Cardiac muscle cell (in vitro differentiated cells and primary cell): ENCODE results near the gene SLC16A12. TPM values are rescaled to one million over a fixed set of nuclear protein-coding genes. Genes with fewer than 3 reads are reported as not detected.

Experiments
- DNase-seq, 2 donors: peaks; one replicate each; pipeline versions ENCODE4 v3.0.0 to v3.0.0-alpha.2; 2010 to 2017; ENCODE audit warnings: low read depth in 1 of 2, low spot score in 1 of 2
- H3K27ac ChIP-seq: fragments of 200-600 bp; sonication (generic); 2 replicates; pipeline ENCODE4 v1.5.1; 2016
- H3K27me3 ChIP-seq: fragments of 200-600 bp; sonication (generic); 2 replicates; pipeline ENCODE4 v1.6.0; 2016; ENCODE audit warnings: control low read depth
- H3K36me3 ChIP-seq: fragments of 200-600 bp; sonication (generic); 2 replicates; pipeline ENCODE4 v1.5.1; 2016; ENCODE audit warnings: control low read depth
- H3K4me1 ChIP-seq: fragments of 200-600 bp; sonication (generic); 2 replicates; pipeline ENCODE4 v1.8.1; 2017; ENCODE audit warnings: low read depth, mild to moderate bottlenecking, mixed run types
- H3K4me3 ChIP-seq: fragments of 200-600 bp; sonication (generic); 2 replicates; pipeline ENCODE4 v1.5.1; 2016; ENCODE audit warnings: mild to moderate bottlenecking
- H3K9me3 ChIP-seq: fragments of 200-600 bp; sonication (generic); 2 replicates; pipeline ENCODE4 v1.5.1; 2017; ENCODE audit warnings: low read depth, mild to moderate bottlenecking, control low read depth
- polyA plus RNA-seq: library from polyadenylated mRNA; unstranded; fragments of >200 nt; fragmentation: Nextera tagmentation; extraction: Ambion mirVana; gene quantifications from 2 replicates; pipeline ENCODE4 v1.2.1, GENCODE V29; 2016
- total RNA-seq: library from RNA; depleted of rRNA; stranded (reverse); fragments of >200 nt; gene quantifications from 2 replicates; pipeline ENCODE4 v1.2.3, GENCODE V29; 2016
- TF ChIP-seq, protein P1 (sequence below): IDR thresholded peaks from 2 replicates; pipeline ENCODE4 v1.5.1; 2012; ENCODE audit warnings: low read depth, mild to moderate bottlenecking, low read length

SLC16A12 gene
- total and polyA plus RNA-seq, 2 experiments from 2014 or later, result 7.6 to 8.1 TPM

DNA sequence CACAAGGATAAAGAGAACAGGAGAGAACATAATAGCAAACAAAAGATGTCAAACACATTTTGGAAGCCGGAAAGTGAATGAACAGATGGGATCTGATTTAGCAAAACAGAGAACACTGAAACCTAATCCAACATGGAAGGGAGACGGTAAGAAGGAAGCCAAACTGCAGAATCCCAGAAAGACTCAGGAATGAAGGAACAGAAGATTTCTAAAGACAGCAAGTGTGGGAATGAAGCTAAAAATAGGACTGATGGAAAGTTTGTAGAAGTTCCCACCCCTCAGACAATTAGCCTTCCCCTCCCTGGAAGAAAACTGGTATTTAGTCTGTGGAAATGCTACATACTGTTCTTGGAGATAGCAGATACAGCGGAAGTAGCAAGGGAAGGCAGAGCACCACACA, 40.8 kb downstream of the SLC16A12 start:
- Histone ChIP-seq H3K27me3 (no peaks in the 10 kb centered on the region), H3K4me3 (no peak overlapping the region), H3K27ac (peak overlapping the region; percentile 87), H3K36me3 (no peaks in the 10 kb centered on the region), H3K4me1 (peaks cover 9% of the 10 kb centered on the region), H3K9me3 (no peaks in the 10 kb centered on the region)
- TF ChIP-seq, protein P1, sequence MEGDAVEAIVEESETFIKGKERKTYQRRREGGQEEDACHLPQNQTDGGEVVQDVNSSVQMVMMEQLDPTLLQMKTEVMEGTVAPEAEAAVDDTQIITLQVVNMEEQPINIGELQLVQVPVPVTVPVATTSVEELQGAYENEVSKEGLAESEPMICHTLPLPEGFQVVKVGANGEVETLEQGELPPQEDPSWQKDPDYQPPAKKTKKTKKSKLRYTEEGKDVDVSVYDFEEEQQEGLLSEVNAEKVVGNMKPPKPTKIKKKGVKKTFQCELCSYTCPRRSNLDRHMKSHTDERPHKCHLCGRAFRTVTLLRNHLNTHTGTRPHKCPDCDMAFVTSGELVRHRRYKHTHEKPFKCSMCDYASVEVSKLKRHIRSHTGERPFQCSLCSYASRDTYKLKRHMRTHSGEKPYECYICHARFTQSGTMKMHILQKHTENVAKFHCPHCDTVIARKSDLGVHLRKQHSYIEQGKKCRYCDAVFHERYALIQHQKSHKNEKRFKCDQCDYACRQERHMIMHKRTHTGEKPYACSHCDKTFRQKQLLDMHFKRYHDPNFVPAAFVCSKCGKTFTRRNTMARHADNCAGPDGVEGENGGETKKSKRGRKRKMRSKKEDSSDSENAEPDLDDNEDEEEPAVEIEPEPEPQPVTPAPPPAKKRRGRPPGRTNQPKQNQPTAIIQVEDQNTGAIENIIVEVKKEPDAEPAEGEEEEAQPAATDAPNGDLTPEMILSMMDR, result no peak
- peak in 1 of 2 donors; percentile 70 for DNase-seq

DNA sequence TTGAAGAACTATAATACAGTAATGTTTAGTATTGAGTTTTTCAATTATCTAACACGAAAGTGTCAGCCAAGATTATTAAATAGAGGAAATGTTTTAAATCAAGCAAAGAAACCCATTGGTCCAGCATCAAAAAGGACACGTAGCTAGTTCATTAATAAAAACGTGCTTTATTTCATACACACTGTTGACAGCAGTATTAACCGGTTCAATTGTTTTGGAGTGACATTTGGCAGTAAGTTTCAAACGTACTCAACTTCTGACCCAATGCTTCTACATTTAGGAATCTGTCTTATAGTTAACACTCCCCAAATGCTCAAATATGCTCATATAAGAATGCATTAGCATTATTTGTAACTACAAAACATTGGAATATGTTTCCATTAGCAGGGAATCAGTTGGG, 41.3 kb downstream of the SLC16A12 start:
- Histone ChIP-seq H3K27me3 (no peaks in the 10 kb centered on the region), H3K9me3 (no peaks in the 10 kb centered on the region), H3K36me3 (no peaks in the 10 kb centered on the region), H3K4me1 (peaks cover 9% of the 10 kb centered on the region), H3K27ac (peak overlapping the region; percentile 87), H3K4me3 (no peak overlapping the region)
- TF ChIP-seq, protein P1, result no peak
- no peak for DNase-seq

DNA sequence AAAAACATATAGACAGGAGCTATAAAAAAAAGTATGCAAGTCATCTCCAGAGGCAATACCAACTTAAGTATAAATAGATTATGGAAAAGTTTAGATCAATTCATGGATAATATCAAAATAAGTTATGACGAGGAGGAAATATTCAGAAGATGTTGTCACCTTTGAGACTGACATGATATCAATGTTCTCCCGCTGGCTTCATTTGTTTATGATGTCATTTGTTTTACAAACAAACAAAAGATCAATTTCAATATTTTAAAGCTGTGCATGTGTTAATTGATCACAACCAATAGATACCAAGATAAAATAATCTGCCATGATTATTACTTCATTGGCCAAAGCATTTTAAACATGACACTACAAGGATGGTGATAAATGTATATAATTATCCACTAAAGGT, 43.5 kb downstream of the SLC16A12 start:
- H3K27me3 ChIP-seq, result no peaks in the 10 kb centered on the region
- H3K36me3 ChIP-seq, result no peaks in the 10 kb centered on the region
- no peak overlapping the region for H3K4me3 ChIP-seq
- no peaks in the 10 kb centered on the region for H3K9me3 ChIP-seq
- H3K4me1 ChIP-seq, result peaks cover 9% of the 10 kb centered on the region
- no peak for DNase-seq
- H3K27ac ChIP-seq, result no peak overlapping the region
- TF ChIP-seq, protein P1, result no peak

DNA sequence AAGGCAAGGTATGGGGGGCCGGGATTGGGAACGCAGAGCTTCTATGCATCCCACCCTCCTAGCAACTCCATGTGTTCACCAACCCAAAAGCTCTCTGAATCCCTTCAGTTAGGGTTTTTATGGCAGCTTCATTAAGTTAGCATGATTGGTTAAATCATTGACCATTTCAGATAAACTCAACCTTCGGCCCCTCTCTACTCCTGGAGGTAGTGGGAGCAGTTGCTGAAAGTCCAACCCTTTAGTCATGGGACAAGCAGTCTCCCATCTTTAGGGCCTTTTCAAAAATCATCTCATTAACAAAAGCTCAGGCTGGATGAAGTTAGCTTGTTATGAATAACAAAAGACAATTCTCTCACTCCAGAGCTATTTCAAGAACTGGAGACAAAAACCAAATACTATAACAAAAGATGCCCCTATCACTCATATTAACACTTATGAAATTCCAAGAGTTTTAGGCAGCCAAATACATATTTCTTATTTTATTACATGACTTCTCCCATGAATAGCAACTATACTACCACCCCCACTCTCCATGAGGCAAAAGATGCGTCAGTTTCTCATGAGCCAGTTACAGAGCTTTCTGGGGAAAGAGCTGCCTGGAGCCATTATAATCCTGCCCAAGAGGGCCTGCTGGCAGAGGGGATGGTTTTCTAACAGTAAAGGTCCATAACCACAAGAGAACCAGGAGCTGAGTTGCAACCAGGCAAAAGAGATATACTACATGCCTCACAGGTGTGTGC, 44.6 kb downstream of the SLC16A12 start:
- Histone ChIP-seq H3K27me3 (no peaks in the 10 kb centered on the region), H3K9me3 (no peaks in the 10 kb centered on the region), H3K4me1 (peaks cover 9% of the 10 kb centered on the region), H3K36me3 (no peaks in the 10 kb centered on the region), H3K4me3 (no peak overlapping the region), H3K27ac (no peak overlapping the region)
- TF ChIP-seq, protein P1, result no peak
- DNase-seq, result no peak

DNA sequence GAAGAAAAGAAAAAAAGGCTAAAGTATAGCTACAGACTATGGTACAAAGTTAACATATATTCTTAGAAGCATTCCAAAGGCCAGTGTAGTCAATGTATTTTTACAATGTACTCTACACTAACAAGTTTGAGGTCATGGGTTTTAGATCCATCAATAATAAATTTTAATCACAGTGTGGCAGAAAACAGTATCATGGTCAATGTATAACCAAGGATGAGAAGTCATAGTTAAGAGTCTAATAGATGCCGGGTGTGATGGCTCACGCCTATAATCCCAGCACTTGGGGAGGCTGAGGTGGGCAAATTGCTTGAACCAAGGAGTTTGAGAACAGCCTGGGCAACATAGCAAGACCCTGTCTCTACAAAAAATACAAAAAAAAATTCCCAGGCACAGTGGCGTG, 53.1 kb downstream of the SLC16A12 start:
- DNase-seq, result no peak
- Histone ChIP-seq H3K27ac (no peak overlapping the region), H3K27me3 (no peaks in the 10 kb centered on the region), H3K4me1 (peaks cover 47% of the 10 kb centered on the region), H3K4me3 (no peak overlapping the region), H3K36me3 (no peaks in the 10 kb centered on the region), H3K9me3 (no peaks in the 10 kb centered on the region)
- TF ChIP-seq, protein P1, result no peak
